DMS153 treated with DMSO at 0.1 percent for 48 hours (cell line): ENCODE data around the gene NXNL2.

Experiments used
- DNase-seq: peaks from one replicate; lab custom pipeline; 2025; ENCODE audit not compliant: unreplicated experiment; lab: John Stamatoyannopoulos, UW

Gene NXNL2

DNA sequence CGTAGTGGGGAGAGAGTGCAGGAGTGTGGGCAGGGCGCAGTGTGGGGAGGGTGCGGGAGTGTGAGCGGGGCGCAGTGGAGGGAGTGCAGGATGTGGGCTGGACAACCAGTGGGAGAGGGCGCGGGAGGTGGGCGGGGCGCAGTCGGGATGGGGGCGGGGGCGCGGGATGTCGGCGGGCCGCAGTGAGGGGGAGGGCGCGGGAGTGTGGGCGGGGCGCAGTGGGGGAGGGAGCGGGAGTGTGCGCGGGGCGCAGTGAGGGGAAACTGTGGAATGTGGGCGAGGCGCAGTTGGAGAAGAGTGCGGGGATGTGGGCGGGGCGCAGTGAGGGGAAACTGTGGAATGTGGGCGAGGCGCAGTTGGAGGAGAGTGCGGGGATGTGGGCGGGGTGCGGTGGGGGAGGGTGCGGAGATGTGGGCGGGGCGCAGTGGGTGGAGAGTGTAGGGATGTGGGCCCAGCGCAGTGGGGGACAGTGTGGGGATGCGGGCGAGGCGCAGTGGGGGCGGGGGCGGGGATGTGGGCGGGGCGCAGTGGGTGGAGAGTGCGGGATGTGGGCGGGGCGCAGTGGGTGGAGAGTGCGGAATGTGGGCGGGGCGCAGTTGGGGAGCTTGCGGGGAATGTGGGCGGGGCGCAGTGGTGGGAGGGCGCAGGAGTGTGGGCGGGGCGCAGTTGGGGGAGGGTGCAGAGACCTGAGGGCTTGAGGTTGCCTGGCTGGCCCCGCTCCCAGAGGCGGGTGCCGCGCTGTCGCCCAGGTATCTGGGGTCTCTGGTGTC lies at the start of gene NXNL2:
TSS of gene NXNL2 (plus strand) at position 723 of the 770 bp plus-strand sequence. CDS start 257 bp downstream, outside the sequence.
- no peak for DNase-seq

DNA sequence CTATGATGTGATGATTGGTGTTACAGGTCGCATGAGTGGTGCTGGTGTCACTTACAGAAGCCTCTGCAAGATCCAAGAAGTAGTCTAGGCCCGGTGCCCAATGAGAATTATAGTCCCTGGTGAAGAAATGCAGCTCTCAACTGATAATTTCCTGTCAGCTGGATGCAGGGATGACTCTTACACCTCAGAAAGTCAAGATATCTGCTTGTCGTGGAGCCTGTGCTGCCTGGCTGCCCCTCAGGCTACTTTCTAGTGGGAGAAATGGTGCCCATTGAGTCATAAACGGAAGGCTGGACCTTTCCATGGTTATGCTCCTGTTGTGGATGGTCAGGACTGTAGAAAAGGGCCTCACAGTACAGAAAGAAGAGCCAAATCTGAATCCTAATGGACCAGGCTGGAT lies 46.8 kb upstream of the NXNL2 start:
- DNase-seq = no peak

DNA sequence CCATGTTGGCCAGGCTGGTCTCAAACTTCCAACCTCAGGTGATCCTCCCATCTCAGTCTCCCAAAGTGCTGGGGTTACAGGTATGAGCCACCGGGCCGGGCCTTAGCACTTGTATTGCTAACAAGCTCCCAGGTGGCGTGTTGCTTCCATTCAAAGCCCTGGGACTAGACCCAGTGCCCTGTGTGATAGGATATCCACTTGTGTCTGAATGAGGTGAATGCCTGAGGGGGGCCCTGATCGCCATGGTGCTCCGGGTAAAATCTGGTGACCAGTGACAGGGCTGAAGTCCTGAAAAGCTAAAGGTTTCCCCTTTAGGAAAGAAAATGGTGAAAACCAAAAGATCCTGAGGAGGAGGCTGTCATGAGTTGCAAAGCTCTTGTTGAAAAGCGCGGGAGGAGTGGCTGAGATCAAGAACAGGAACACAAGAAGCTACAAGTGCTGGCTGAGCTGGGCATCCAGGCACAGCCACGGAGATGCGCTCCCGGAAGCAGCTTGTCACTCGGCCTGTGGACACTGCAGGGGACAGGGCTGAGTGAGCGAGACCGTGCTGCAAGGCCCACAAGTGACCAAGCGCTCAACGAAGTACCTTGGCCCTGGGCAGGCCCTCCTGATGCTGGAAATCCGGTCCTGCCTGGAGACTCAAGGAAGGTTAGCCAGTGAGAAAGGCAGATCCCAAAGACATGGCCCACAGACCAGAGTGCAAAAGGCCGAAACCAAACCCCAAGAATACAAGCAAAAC lies 39.8 kb upstream of the NXNL2 start:
- DNase-seq = no peak

DNA sequence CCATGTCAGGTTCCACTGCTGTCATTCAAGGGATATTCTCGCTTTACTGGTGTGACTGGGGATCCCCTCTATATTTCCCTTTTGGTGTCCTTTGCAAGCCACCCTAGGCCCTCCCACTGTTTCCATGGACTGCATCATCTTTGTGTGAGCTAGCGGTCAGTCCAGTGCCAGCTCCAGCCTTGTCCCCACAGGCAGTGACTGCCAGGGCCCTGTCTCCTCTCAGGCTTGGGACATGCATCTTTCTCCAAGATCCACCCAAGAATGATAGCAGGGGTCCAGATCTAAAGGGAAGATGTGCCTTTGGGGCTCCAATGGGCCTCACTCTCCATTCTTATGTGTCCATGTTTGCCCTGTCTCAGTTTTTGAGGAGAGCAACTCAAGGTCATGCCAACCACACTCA lies 37.8 kb upstream of the NXNL2 start:
- DNase-seq = no peak

DNA sequence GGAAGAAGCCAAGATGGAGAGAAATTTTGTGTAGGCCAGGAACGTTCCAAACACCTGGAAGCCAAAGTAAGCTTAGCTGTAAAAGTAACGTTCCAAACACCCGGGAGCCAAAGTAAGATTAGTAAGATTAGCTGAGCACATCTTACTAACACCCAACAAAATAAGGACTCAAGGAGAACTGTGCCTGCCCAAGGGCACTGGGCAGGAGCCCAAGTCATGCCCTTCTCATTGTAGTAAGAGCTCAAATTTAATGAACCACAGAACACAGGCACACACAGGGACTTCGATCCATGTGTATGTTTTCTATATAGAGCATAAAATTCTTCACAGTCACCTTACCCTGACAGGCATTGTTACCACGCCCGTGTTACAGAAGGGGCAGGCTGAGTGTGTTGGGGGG lies 36.1 kb upstream of the NXNL2 start:
- no peak for DNase-seq

DNA sequence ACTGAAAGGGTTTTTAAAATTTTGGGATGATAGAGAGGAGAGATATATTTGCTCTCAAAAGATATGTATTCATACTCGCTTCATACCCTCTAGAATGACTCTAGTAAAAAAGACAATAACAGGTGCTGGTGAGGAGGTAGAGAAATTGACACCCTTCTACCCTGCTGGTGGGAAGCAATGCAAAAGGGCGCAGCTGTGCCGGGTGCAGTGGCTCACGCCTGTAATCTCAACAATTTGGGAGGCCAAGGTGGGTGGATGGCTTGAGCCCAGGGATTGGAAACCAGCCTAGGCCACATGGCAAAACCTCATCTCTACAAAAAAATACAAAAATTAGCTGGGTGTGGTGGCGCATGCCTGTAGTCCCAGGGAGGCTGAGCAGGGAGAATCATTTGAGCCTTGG lies 33.9 kb upstream of the NXNL2 start:
- DNase-seq = no peak

DNA sequence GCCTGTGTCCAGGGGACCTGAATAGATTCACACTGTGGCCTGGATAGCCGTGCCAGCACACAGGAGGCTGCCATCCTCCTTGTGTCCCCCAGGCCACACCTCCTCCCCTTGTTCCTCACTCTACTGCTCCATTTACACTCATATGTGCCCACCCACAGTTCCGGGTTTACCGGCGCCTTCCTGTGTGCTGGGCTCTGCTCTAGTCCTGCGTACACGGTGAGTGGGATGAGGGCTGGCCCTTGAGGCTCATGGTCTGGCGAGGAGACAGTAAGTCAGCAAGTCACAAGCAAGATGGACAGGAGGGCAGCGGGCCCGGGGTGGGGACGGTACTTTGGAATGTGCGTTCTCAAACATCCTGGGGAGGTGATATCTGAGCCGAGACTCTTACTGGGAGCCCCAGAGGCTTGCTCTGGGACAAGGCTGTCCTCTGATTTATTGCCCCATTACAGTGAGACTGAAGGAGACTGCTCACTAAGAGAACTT lies 32.4 kb upstream of the NXNL2 start:
- DNase-seq = no peak

DNA sequence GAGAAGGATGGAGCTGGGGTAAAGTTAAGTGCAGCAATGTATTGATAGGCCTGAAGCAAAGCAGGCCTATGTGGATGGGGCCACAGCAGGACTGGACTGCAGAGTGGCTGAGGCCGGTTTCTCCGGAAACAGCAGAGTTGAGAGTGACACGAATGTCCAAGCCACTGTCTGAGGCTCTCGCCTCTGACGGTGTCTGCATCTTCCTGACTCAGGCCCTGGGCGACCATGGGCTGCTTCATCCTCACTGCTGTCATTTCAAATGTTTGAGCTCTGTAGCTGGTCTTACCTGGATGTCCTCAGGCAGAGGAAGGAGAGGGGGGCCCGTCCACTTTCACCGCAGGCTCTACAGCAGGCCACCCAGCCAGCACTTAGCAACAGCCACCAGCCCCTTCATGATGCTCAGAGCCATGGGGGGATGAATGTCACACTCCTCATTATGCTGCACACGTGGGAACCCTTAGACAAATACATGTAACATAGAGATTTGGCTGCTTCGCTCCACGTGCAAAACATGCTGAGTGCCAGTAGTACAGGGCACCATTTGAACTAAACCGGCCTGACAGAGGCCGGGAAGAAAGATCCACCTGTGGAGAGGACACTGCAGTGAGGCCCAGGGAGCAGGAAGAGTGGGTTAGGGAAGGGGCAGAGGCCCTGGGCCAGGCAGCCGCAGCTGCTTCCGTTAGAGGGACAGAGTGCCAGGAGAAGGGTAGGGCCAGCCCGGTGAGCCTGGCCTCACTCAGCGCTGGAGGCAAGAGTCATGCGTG lies 31.7 kb upstream of the NXNL2 start:
- DNase-seq = no peak

DNA sequence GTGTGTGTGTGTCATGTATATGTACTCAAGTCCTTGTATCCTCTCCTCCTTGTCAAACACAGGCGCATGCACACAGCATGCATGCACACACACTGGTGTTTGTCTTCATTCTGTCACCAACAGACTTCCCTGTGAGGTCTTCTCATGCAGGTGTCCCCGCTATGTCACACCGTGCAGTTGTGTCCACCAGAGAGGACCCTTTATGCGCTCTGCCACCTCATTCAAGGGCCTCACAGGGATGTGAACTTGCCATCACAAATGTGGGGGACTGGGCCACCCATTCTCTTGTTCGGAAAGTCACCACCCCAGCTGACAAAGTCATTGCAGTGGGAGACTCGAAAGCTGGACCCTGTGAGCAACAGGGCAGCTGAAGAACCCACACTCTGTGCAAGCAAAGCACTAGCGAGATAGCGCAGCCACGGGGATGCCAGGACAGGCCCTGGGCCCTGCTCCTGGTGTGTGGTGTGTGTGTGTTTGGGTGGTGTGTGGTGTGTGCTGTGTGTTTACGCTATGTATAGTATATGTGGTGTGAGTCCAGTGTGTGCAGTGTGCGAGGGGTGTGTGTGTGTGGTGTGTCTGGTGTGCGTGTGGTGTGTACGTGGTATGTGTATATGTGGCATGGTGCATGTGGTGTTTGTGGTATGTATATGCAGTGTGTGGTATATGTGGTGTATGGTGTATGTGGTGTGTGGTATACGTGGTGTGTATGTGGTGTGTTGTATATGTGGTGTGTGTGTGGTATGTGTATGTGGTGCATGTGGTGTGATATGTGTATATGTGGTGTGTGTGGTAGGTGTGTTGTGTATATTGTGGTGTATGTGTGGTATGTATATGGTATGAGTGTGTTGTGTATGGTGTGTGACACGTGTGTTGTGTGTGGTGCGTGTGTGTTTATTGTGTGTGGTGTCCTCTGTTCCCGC lies 30.9 kb upstream of the NXNL2 start:
- no peak for DNase-seq

DNA sequence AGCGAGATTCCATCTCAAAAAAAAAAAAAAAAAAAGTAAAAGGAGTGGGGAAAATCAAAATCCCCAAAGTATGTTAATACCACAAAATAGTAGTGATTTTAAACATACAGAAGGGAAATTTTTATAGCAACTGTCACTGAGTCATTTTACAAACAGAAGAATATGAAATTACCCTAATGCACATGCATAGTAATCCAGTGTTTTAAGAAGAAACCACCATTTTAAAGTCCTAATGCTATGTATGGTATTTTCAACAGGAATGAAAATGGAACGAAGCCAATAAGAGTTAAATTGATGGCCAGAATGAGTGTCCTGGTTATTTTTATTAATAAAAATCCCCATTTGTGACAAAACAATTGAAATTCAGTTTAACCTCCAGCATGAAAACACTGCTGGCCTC lies 26.7 kb upstream of the NXNL2 start:
- no peak for DNase-seq

DNA sequence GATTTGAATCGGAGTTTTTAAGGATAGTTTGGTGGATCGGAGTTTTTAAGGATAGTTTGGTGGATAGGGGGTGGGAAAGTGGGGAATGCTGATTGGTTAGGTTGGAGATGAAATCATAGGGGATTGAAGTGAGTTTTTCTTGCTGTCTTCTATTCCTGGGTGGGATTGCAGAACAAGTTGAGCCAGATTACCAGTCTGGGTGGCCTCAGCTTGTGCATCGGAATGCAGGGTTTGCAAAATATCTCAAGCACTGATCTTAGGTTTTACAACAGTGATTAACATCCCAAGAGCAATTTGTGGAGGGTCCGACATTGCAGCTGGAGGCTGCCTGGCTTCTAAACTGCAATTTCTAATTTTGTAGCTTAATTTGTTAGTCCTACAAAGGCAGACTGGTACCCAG lies 23.1 kb upstream of the NXNL2 start:
- DNase-seq = no peak

DNA sequence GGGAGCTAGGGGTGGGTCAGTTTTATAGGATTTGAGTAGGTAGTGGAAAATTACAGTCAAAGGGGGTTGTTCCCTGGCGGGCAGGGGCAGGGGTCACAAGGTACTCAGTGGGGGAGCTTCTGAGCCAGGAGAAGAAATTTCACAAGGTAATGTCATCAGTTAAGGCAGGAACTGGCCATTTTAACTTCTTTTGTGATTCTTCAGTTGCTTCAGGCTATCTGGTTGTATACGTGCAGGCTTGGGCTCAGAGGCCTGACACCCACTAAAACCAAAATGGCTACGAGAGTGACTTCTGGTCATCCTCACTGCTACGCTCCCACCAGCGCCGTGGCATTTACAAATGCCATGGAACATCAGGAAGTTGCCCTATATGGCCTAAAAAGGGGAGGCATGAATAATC lies 20.7 kb upstream of the NXNL2 start:
- DNase-seq = no peak

DNA sequence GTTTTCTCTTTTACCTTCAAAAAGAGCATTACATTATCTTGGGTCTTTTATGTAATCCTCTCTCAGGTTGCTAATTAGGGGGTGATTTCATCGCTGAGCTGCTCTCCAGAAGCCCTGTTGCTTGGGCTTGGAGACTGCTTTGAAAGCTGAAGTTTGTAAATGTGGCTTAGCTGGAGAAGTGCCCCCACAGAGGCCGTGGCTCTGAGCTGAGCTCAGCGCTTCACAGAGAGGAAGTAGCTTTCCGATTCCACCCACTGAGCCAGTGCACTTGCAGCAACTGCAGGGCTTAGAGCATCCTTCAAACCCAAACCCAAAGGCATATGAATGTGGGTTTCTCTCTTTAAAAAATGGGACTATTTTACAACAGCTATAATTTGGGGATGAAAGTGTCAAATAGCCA lies 13.7 kb upstream of the NXNL2 start:
- DNase-seq = no peak

DNA sequence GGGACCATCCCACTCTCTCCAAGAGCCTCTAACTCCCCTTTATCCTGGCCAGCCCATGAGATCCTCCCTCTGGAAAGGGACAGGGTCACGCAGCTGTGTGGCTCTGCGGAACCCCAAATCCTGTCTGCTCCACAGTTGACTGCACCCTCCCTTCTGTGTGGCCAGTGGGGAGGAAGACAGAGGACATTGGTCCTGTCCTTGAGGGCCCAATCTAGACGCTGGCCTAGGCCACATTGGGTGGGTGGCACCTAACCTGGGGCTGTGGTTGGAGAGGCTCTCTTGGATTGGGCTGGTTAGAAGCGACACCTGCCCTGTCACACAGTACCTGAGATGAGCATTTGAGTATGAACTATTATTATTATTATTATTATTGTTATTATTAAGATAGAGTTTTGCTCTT lies 12.6 kb upstream of the NXNL2 start:
- DNase-seq = no peak

DNA sequence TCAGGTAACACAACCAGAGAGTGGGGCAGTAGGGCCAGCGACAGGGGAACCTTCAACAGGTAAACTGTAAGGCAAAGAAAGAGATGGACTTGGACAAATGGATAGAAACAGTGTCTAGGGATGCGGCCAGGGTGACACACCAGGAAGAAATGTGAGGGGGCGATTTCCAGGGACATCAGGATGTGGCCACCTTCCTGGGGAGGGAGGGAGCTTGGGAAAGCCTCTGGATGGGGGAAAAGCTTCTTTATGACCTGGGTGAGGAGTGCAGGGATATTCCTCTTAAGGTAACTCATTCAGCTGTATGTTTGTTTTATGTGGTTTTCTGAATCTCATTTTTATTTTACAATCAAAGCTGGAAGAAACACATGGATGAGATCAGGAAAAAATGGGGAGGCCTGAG lies 11.9 kb upstream of the NXNL2 start:
- no peak for DNase-seq

DNA sequence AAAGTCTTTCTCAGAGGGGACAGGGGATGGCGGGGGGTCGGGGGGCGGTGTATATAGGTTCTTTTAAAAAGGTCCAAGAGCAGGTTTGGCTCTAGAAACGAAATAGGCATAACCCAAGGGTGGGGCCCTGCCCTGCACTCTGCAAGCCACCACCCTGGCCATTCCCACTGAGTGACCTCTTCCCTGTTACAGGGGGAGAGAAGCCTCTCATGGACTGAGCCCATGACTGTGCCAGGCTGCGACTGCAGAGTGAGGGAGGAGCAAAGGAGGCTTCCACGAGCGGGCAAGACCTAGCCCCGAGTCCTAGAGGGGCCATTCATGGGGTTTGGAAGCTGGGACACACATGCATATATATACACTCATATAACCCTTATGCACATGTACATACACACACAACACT lies 10.1 kb upstream of the NXNL2 start:
- no peak for DNase-seq

DNA sequence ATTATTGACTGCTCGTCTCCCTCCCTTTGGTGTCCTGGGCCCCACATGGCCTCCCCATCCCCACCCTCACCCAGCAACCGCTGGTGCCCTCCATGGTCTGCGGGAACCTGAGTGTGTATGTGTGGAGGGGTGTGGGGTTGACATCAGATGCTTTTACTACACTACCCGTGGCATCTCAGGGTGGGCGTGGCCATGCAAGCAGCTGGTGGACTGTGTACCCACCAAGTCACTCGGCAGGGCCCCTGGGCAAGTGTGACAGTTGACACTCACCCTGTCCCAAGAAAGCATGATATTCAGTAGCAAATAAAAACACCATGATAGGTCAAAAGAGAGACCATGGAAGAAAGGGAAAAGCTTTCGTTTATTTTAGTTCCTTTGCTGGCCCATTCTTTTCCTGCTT lies 7.4 kb upstream of the NXNL2 start:
- no peak for DNase-seq

DNA sequence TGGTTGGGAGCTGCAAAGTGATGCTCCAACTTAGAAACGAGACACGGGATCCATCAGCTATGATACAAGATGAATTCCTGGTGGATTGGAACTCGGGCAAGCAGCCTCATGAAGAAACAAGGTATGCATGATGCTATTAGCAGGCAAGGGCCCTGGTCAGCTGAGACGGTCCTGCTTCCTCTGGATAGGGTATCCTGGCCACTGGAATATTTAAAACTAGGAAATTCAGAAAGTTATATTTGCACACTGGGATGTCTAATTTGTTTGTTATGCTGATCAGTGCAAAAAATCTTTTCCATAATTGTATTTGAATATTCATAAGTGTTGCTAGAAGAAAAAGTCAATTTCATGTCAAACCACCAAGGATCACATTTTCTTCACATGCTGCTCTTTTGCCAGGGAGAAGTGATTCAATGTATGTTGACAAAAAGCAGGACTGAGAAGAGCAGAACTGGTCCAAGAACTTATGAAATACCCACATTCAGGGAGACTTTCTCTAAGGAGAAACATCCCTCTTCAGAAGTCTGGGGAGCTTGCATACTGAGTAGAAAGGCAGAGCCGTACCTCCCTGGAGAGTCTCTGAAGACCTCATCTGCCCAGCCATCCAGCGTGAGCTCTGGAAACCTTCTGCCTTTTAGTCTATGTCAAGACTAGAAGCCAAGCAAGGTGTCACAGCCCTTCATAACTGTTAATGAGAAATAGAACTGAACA lies 6.7 kb upstream of the NXNL2 start:
- no peak for DNase-seq

DNA sequence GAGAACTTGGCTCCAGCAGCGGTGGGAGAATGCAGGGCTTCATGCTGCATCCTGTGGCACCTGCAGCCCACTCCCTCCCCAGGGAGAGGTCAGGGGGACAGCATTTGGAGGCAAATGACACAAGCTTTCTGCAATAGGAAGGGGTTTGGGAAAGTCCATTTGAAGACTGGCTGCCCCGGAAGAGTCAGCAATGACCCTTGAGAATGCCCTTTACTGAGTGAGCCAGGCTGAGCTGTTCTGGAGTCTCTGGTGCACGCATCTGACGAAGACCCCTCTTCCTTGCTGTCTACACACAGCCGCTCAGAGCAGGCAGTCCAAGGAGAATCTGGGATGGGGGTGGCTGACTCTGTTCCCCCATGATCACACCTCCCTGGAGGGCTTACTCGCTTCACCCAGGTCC lies 5.5 kb upstream of the NXNL2 start:
- no peak for DNase-seq

DNA sequence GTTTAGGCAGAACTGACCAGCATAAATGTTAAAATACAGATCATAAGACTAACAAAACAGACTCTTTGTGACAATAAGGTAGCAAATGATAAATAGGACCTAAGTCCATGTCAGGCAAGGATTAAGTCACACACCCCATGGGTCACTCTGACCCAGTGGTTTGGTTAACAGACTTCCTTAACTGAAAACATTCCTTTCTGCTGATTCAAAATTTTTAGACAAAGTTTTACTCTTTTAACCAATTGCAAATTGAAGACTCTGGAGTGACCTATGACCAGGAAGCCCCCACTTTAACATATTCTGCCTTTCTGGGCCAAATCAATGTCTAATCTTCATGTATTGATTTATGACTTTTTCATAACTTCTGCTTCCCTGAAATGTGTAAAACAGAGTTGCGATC lies 4.9 kb upstream of the NXNL2 start:
- no peak for DNase-seq
